ENCODE results near the gene C2CD4D. TPM values are rescaled to one million over a fixed set of nuclear protein-coding genes. Genes with fewer than 3 reads are reported as not detected.

Gene C2CD4D
- total RNA-seq, 1 experiment from 2014 or later, result 0.79 TPM

DNA sequence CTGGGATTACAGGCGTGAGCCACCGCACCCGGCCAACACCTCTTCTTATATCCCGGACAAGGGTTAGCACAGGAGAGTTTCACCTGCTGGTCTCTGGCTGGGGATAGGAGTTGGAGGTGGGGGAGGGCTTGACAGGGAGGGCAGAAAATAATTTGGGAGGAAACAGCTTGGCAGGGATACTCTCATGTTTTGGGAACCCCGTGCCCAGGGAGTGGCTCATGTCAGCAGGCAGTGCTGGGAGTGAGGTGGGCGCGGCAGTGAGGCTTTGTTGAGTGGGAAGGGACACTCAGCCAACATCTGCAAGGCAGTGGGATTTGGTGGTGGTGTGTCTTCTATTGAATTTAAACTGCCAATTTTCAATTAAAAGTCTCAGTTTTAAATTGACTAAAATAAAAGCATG is 15.0 kb upstream of the C2CD4D start:
- H3K36me3 Mint-ChIP-seq (ENCODE audit: insufficient read depth in 1 of 3, low read depth in 3 of 3), result 0 out of 7 replicates have a peak, but pooled peaks cover 0 to 2% (median 0%) of the 10 kb centered on the region in 3 experiments
- no CpG with 5 or more reads among the region's 7 CpGs for WGBS (ENCODE audit: extremely low coverage, insufficient read length, low lambda C conversion rate)
- H3K27me3 Mint-ChIP-seq (ENCODE audit: low read depth), result peaks cover 90% of the 10 kb centered on the region
- Histone ChIP-seq H3K14ac (ENCODE audit: insufficient read depth, low read length) (no peak overlapping the region), H2BK5ac (ENCODE audit: insufficient read length, low read length) (no peak overlapping the region), H4K20me1 (ENCODE audit: control insufficient read depth, insufficient read depth, insufficient read length) (no peaks in the 10 kb centered on the region), H2AK5ac (ENCODE audit: insufficient read length, low read length) (no peak overlapping the region), H3K9me3 (ENCODE audit: control insufficient read depth, low read depth, low read length) (no peaks in the 10 kb centered on the region), H3K23ac (ENCODE audit: insufficient read length, low read depth, low read length) (no peak overlapping the region), H3K23me2 (ENCODE audit: insufficient read length, low read depth, low read length, poor library complexity, severe bottlenecking) (no peaks in the 10 kb centered on the region), H3K56ac (ENCODE audit: insufficient read length, low read depth, low read length) (no peak overlapping the region), H3K79me2 (ENCODE audit: insufficient read depth, low read length) (no peaks in the 10 kb centered on the region), H4K5ac (ENCODE audit: insufficient read length, low read depth, low read length) (no peak overlapping the region), H3T11ph (ENCODE audit: low read length) (no peak overlapping the region), H3K9ac (ENCODE audit: extremely low read depth, insufficient read length, low read length) (no peak overlapping the region), H4K8ac (replicated peaks; ENCODE audit: insufficient read length, low read depth, low read length) (no peak overlapping the region), H2BK120ac (ENCODE audit: low read depth, low read length, poor library complexity, severe bottlenecking) (no peak overlapping the region), H3K27ac (ENCODE audit: insufficient read length, low read depth, low read length) (no peak overlapping the region), H2AFZ (ENCODE audit: low read length) (no peak overlapping the region), H3K4me1 (ENCODE audit: insufficient read depth, low read length) (no peaks in the 10 kb centered on the region), H2BK20ac (ENCODE audit: low read depth, low read length, poor library complexity, severe bottlenecking) (no peak overlapping the region), H3K4ac (ENCODE audit: low read depth, low read length) (no peak overlapping the region), H2BK15ac (ENCODE audit: low read depth, low read length) (no peak overlapping the region), H3K79me1 (ENCODE audit: insufficient read depth, low read depth, low read length, poor library complexity, severe bottlenecking) (no peaks in the 10 kb centered on the region), H3K18ac (ENCODE audit: insufficient read length, low read depth, low read length) (no peak overlapping the region), H4K91ac (ENCODE audit: insufficient read length, low read depth, low read length) (no peak overlapping the region), H2BK12ac (ENCODE audit: insufficient read length, low read depth, low read length) (no peak overlapping the region), H3K27me3 (ENCODE audit: insufficient read depth, low read length) (peaks cover 15% of the 10 kb centered on the region; the same call in 1 of the 2 replicates), H3K4me2 (ENCODE audit: insufficient read depth, insufficient read length, low read length) (no peak overlapping the region)
- H3K4me1 Mint-ChIP-seq, result peaks cover 0 to 8% of the 10 kb centered on the region in 2 experiments; a peak in 3 of 4 replicates
- DNase-seq, result no peak
- no peak overlapping the region for H3K4me3 Mint-ChIP-seq
- H3K9me3 Mint-ChIP-seq, result no peaks in the 10 kb centered on the region
- H3K27ac Mint-ChIP-seq, result no peak overlapping the region
- TF ChIP-seq, protein P1, sequence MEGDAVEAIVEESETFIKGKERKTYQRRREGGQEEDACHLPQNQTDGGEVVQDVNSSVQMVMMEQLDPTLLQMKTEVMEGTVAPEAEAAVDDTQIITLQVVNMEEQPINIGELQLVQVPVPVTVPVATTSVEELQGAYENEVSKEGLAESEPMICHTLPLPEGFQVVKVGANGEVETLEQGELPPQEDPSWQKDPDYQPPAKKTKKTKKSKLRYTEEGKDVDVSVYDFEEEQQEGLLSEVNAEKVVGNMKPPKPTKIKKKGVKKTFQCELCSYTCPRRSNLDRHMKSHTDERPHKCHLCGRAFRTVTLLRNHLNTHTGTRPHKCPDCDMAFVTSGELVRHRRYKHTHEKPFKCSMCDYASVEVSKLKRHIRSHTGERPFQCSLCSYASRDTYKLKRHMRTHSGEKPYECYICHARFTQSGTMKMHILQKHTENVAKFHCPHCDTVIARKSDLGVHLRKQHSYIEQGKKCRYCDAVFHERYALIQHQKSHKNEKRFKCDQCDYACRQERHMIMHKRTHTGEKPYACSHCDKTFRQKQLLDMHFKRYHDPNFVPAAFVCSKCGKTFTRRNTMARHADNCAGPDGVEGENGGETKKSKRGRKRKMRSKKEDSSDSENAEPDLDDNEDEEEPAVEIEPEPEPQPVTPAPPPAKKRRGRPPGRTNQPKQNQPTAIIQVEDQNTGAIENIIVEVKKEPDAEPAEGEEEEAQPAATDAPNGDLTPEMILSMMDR (conservative IDR thresholded peaks at IDR 0.05), result no peak

Data from H9 (cell line).